ENCODE measurements around the gene TMEM119. TPM values are rescaled to one million over a fixed set of nuclear protein-coding genes. Genes with fewer than 3 reads are reported as not detected.

Gene TMEM119
- total RNA-seq, 1 donor from 2014 or later: 34.6 TPM

DNA sequence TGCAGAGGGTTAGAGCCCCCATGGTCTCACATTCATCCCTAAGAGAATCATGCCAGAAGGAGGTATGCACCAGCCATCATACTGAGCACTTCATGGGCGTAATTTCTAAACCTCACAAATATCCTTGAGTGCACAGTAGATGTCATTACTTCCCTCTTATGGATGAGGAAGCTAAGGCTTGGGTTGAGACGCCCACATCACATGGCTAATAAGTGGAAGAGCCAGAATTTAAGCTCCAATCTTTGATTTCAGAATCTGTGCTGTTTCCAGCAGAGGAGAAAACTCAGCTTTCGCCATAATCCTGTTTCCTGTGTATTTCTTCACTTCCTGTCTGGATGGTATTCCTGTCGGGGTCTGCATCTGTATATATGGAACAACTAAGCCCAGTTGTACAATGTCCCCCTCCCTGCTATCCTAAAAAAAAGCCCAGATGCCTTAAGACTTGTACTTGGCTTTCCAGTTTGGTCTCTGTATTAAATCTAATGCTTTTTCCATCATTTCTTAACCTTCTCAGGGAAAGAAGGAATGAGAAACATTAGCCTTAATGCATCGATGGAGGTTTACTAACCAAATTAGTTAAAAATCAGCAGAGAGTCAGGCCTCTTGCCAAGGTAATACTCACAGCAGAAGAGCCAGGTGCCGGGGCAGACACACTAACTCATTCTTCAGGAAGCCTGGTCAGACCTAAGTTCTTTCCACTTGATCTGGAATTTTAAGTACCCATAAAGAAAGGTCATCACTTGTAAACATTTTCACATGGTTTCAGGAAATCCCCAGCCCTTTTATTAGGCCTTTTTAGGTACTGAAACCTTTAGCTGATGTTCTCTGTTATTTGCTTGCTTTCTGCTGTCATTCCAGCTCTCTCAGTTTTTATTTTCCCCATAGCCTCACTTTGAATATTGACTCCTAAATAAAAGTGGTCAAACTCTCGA is 30.2 kb downstream of the TMEM119 start:
- no peak overlapping the region for H3K27ac ChIP-seq
- H3K27me3 ChIP-seq: no peaks in the 10 kb centered on the region
- intact Hi-C loops (cut with DNase I): loop anchor here (10.0 kb wide), 1 partner anchor 287 kb away; the partner anchor contains the start of gene SSH1
- H3K4me3 ChIP-seq: no peak overlapping the region
- peaks cover 45% of the 10 kb centered on the region for H3K4me1 ChIP-seq
- no peaks in the 10 kb centered on the region for H3K9me3 ChIP-seq
- no peak for DNase-seq (ENCODE audit: extremely low spot score in 2 of 2)
- TF ChIP-seq POLR2AphosphoS5 (IDR thresholded peaks at IDR 0.05; ENCODE audit: insufficient read depth in 1 of 2, low read depth in 1 of 2): no peak
- H3K36me3 ChIP-seq: peaks cover 0 to 57% of the 10 kb centered on the region in 2 donors

GRCh38 chr12:108566452-108566851 is 31.4 kb downstream of the TMEM119 start:
- Histone ChIP-seq H3K27ac (no peak overlapping the region), H3K27me3 (no peaks in the 10 kb centered on the region), H3K4me3 (no peak overlapping the region), H3K36me3 (peaks cover 0 to 57% of the 10 kb centered on the region in 2 donors), H3K9me3 (no peaks in the 10 kb centered on the region), H3K4me1 (peaks cover 47% of the 10 kb centered on the region)
- TF ChIP-seq POLR2A (IDR thresholded peaks at IDR 0.05): no peak
- TF ChIP-seq, protein P1, sequence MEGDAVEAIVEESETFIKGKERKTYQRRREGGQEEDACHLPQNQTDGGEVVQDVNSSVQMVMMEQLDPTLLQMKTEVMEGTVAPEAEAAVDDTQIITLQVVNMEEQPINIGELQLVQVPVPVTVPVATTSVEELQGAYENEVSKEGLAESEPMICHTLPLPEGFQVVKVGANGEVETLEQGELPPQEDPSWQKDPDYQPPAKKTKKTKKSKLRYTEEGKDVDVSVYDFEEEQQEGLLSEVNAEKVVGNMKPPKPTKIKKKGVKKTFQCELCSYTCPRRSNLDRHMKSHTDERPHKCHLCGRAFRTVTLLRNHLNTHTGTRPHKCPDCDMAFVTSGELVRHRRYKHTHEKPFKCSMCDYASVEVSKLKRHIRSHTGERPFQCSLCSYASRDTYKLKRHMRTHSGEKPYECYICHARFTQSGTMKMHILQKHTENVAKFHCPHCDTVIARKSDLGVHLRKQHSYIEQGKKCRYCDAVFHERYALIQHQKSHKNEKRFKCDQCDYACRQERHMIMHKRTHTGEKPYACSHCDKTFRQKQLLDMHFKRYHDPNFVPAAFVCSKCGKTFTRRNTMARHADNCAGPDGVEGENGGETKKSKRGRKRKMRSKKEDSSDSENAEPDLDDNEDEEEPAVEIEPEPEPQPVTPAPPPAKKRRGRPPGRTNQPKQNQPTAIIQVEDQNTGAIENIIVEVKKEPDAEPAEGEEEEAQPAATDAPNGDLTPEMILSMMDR (IDR thresholded peaks at IDR 0.05): no peak
- TF ChIP-seq POLR2AphosphoS5 (IDR thresholded peaks at IDR 0.05; ENCODE audit: insufficient read depth in 1 of 2, low read depth in 1 of 2): no peak
- no peak for DNase-seq (ENCODE audit: extremely low spot score in 2 of 2)
- intact Hi-C loops (cut with DNase I): loop anchor here (10.0 kb wide), 1 partner anchor 288 kb away; the partner anchor contains the start of gene SSH1

GRCh38 chr12:108565976-108566375 is 31.9 kb downstream of the TMEM119 start:
- H3K36me3 ChIP-seq: peaks cover 0 to 57% of the 10 kb centered on the region in 2 donors
- DNase-seq (ENCODE audit: extremely low spot score in 2 of 2): no peak

GRCh38 chr12:108565146-108565545 is 32.7 kb downstream of the TMEM119 start:
- no peak for DNase-seq (ENCODE audit: extremely low spot score in 2 of 2)
- TF ChIP-seq POLR2AphosphoS5 (IDR thresholded peaks at IDR 0.05; ENCODE audit: insufficient read depth in 1 of 2, low read depth in 1 of 2): no peak
- no peak for TF ChIP-seq POLR2A (IDR thresholded peaks at IDR 0.05)
- TF ChIP-seq, protein P1 (IDR thresholded peaks at IDR 0.05): no peak
- H3K4me1 ChIP-seq: peaks cover 43% of the 10 kb centered on the region
- peaks cover 0 to 57% of the 10 kb centered on the region in 2 donors for H3K36me3 ChIP-seq
- H3K4me3 ChIP-seq: no peak overlapping the region
- H3K27me3 ChIP-seq: no peaks in the 10 kb centered on the region
- intact Hi-C loops (cut with DNase I): loop anchor here (10.0 kb wide), 1 partner anchor 290 kb away; the partner anchor contains the start of gene SSH1
- H3K9me3 ChIP-seq: no peaks in the 10 kb centered on the region
- H3K27ac ChIP-seq: peak overlapping the region; percentile 21

More at GRCh38 chr12:108565976-108566375, 31.9 kb downstream of the TMEM119 start:
- peaks cover 43% of the 10 kb centered on the region for H3K4me1 ChIP-seq
- no peak overlapping the region for H3K4me3 ChIP-seq
- TF ChIP-seq POLR2AphosphoS5 (IDR thresholded peaks at IDR 0.05; ENCODE audit: insufficient read depth in 1 of 2, low read depth in 1 of 2): peak in 1 of 2 donors; percentile 36
- TF ChIP-seq, protein P1 (IDR thresholded peaks at IDR 0.05): no peak
- H3K9me3 ChIP-seq: no peaks in the 10 kb centered on the region
- H3K27me3 ChIP-seq: no peaks in the 10 kb centered on the region
- H3K27ac ChIP-seq: peak overlapping the region; percentile 26
- intact Hi-C loops (cut with DNase I): loop anchor here (10.0 kb wide), 1 partner anchor 289 kb away; the partner anchor contains the start of gene SSH1

DNA sequence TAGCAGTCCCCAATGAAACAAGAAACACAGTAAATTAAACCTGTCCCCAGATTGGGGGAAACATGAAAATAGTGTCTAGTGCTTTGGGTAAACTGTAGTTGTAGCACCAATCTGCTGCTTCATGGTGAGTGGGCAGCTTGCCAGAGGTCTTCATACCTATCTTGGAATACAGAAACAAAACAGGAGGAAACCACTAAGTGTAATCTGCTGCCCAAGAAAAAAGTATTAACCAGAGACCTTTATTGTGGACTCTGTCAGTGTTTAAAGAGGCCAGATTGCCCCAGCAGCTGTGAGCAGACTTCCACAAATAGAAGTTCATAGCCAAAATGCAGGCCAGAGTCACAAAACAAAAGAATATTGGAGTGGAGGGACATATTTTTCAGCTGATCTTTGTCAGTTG is 33.2 kb downstream of the TMEM119 start:
- H3K27ac ChIP-seq: peak overlapping the region; percentile 21
- TF ChIP-seq, protein P1 (IDR thresholded peaks at IDR 0.05): no peak
- no peak for TF ChIP-seq POLR2A (IDR thresholded peaks at IDR 0.05)
- no peak for TF ChIP-seq POLR2AphosphoS5 (IDR thresholded peaks at IDR 0.05; ENCODE audit: insufficient read depth in 1 of 2, low read depth in 1 of 2)

More for the DNA sequence above, 33.2 kb downstream of the TMEM119 start:
- DNase-seq (ENCODE audit: extremely low spot score in 2 of 2): no peak
- no peaks in the 10 kb centered on the region for H3K9me3 ChIP-seq
- peaks cover 0 to 53% of the 10 kb centered on the region in 2 donors for H3K36me3 ChIP-seq
- H3K4me1 ChIP-seq: peaks cover 47% of the 10 kb centered on the region
- H3K27me3 ChIP-seq: no peaks in the 10 kb centered on the region
- intact Hi-C loops (cut with DNase I): loop anchor here (5.0 to 10.0 kb wide), 3 partner anchors 238 to 533 kb away; partner anchors contain the start of genes SSH1 and UNG
- no peak overlapping the region for H3K4me3 ChIP-seq
